GM21529 (cell line): ENCODE data around the gene EMD.
"Not testable (repeated sequence)": the region's sequence is repeated elsewhere in the genome, so short reads cannot be mapped to it uniquely, and the experiment has no call there.

Source experiments
- ATAC-seq: cut with Tn5 transposase; IDR thresholded peaks from one replicate; pipeline ENCODE4 v1.9.1; 2021; ENCODE audit not compliant: unreplicated experiment

The EMD gene

GRCh38 chrX:154371017-154371788 lies 7.9 kb upstream of the EMD start:
- ATAC-seq = peak; percentile 66

DNA sequence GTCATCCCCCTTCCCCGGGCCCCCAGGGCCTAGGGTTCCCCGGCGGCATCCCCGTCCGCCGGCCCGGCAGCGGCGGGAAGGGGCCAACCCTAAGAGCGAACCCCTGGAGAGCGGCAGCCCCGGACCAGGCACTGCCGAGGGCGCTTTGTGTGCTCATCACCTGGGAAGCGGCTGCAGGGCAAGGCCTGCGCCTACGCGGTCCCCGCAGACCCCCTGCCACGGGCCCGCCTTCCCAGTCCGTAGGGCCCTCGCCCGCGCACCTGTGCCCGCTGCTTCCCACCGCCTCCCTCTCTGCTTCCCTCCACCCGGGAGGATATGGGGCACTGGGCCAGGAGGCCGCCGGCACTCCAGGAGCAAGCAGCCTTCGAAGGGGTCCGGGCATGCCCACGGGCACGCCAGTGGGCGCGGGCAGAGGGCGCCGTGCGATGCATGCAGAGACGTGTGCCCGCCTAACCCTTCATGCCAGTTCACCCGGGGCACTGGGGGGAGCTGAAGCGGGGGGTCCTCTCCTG lies 7.2 kb upstream of the EMD start:
- no peak for ATAC-seq

GRCh38 chrX:154372612-154373022 lies 6.5 kb upstream of the EMD start:
- no peak for ATAC-seq

DNA sequence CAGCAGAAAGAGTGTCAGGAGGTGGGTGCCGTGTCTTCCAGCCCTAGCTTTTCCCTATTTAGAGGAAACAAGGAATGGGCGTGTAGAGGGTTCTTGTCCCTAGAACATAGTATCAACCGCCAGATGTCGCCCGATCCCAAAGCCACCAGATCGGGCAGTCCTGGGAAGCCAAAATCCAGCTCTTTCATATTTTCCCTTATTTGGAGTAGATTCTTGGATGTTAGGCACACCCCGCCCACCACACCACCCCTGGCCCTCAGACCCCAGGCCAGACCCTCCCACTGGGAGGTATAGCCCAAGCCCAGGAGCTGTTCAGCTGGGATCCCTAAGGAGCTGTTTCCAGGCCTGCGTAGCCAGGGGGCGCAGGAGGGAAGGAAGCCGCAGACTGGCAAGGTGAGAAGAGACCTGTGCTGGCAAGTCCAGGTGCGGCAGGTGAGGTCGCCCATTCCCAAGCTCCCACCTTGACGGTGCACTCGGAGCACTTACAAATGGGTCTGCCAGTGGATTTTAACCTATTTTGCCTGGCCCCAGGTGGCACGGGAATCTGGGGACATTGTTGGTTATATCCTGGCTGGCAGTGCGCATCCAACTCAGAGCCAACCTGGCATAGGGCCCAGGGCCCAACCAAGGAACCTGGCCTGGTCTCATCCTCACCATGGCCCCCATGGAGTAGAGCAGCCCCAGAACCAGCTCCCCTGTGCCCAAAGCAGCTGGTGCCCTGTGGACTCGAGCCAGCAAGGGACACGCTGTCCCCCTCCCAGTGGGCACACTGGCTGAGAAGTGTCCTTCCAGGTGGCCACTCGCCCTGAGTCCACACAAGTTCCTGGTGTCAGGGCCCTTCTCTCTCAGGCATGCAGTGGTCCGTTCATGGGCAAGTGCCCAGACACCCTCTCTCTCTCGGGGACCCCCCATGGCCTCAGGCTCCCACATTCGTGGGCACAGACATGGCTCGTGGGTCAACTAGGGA lies 5.5 kb upstream of the EMD start:
- ATAC-seq = no peak

DNA sequence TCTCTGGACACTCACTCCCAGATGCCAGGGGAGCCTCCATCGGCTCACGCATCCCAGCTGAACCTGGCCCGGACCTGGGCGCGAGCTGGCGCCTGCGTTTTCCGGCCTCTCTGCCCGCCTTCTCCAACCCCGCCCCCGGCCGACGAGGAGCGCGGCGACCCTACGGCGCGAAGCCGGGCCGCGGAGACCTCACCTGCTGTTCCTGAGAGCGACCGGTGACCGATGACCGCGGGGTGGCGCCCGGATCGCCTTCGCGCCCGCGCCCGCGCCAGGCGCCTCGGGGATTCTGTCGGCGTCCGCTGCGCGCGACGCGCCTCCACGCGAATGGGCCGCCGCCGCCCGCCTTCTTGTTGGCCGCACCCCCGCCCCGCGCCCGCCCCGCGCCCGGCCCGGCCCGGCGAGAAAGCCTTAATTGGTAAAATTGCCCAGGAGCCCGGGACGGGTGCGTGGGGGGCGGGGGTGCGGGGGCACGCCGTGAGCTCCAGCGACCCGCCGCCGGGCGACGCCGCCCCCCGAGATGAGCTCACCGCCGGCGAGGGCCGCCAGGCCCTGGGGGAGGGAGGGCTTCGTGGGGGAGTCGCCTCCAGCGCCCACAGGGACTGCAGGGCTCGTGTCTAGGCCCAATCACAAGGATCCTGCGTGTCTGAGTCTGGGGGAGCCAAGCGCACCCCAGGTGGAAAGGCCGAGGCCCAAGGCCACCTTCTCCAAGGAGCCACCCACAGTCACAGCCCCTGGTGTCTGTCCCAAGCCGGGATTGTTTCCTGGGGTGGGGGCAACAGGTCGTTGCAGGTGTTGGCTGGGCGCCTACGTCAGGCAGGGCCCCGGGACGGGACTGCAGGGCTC lies 4.6 kb upstream of the EMD start, which contains the start of gene FLNA:
TSS of gene FLNA (minus strand) at position 322 of the 843 bp plus-strand sequence. CDS start 3,389 bp downstream, outside the sequence.
- ATAC-seq = no peak

DNA sequence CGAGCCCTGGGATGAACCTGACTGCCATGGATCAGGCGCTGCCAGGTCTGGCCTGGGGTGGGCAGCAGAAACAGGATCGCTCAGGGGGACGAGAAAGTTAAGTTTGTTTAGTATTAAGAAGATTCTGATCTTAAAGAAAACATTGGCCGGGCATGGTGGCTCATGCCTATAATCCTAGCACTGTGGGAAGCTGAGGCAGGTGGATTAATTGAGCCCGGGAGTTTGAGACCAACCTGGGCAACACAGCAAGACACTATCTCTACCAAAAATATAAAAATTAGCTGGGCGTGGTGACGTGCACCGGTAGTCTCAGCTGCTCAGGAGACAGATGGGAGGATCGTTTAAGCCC lies 4.0 kb upstream of the EMD start:
- no peak for ATAC-seq

DNA sequence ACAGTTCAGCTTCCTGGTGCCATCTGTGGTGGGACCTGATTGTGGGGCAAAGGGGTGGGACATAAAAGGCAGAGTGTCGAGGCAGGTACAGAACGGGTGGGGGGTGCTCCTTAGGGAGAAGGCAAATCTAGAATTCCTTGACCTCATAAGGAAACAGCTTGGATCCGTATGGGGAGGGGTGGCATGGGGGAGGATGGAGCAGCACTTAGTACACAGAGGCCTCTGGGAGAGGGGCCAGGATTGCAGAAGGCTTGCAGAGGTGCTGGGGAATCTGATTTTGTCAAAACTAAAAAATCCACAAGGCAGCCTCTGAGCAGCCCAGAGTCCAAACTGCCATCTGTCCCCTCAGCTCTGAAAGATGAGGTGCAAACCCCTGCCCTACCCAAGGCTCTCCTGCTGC lies 2.3 kb upstream of the EMD start:
- ATAC-seq = no peak

DNA sequence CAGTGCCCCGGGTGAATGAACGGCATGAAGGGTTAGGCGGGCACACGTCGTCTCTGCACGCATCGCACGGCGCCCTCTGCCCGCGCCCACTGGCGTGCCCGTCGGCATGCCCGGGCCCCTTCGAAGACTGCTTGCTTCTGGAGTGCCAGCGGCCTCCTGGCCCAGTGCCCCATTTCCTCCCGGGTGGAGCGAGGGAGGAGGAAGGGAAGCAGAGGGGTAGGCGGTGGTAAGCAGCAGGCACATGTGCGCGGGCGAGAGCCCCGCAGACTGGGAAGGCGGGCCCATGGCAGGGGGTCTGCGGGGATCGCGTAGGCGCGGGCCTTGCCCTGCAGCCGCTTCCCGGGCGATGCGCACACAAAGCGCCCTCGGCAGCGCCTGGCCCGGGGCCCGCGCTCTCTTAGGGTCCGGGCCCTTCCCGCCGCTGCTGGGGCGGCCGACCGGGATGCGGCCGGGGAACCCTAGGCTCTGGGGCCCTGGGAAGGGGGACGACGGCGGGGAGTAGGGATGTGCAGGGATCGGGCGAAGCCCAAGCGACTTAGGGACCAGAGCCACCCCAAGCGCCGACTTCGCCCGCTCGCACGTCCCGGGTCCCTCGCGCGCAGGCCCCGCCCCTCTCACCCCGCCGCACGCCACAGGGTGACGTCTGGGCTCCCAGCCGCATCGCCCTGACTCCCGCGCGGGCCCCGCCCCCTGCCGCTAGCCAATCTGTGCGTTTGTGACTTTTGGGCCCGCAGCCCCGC lies 866 bp upstream of the EMD start:
- peak; percentile 2 for ATAC-seq

GRCh38 chrX:154379569-154379951 lies 465 bp downstream of the EMD start:
- ATAC-seq = no peak

DNA sequence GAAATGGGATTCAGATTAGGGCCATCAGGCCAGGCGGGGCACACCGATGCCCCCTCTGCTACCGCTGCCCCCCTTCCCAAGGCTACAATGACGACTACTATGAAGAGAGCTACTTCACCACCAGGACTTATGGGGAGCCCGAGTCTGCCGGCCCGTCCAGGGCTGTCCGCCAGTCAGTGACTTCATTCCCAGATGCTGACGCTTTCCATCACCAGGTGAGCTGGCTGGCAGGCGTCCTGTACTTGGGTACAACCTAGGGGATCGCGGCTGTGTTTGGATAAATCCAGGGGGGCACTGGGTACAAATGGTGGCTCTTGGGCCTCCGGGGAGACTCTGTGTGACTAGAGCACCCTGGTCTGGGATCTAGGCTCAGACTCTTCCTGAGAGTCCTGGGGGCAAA lies 1.1 kb downstream of the EMD start:
- no peak for ATAC-seq

GRCh38 chrX:154380787-154381186 lies 1.7 kb downstream of the EMD start:
- ATAC-seq = no peak

DNA sequence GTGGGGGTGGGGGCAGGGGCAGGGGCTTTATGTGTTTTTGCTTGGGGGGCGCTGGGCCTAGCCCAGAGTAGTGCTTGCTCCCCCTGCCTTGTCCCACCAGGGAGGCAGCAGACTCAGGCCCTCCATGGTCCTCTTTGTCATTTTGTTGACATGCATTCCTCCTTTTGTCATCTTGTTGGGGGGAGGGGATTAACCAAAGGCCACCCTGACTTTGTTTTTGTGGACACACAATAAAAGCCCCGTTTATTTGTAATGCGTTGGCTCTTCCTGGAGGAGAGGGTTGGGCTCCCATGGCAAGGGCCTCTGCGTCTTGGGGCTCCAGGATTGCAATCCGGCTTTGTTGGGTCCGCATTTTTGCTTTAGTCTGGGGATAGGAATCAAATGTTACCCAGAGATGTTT lies 2.2 kb downstream of the EMD start:
- ATAC-seq = no peak

DNA sequence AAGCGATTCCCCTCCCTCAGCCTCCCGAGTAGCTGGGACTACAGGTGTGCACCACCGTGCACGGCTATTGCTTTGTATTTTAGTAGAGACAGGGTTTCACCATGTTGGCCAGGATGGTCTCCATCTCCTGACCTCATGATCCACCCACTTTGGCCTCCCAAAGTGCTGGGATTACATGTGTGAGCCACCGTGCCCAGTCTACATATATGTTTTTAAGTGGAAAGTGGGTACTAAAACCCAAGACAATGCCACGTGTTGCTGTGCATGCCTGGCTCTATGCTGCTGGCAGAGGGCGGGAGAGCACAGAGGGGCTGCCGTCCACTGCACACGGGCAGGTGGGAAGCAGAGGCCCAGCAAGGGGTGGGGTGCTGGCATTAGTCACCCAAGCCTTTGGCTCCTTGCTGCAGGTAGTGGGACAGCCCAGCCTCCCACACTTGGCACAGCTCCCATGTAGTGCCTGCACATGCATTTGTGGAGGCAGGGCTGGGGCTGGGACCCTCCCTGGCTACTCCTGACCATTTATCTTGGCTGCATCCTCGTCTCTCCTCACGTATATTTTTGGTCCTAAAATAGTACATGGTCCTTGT lies 3.5 kb downstream of the EMD start:
- ATAC-seq = no peak

GRCh38 chrX:154383359-154384283 lies 4.5 kb downstream of the EMD start:
- no peak for ATAC-seq

DNA sequence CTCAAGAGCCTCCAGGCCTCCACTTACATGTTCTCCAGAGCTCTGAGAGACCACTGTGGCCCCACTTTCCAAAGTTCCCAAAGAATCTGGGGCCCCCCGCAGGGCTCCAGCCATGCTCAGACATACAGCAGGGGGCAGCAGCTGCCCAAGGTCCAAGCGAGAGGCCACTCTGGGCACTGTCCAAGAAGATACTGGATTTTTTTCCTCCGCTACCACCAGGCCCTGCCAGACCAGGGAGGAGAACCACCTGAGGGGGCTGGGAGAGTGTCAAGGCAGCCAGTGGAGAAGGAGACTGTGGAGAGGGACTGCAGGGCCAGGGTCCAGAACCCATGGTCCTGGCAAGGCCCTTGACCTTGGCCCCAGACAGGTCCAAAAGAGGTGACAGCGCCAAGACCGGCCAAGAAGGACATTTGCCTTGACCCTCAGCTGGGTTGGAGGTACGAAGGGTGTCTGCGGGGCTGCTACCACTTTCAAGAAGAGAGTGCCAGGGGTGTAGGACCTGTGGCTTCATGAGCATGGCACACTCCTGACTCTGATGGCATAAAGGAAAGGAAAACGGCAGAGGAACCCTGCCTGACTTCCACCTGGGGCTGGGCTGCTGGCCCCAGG lies 5.3 kb downstream of the EMD start:
- ATAC-seq = no peak

DNA sequence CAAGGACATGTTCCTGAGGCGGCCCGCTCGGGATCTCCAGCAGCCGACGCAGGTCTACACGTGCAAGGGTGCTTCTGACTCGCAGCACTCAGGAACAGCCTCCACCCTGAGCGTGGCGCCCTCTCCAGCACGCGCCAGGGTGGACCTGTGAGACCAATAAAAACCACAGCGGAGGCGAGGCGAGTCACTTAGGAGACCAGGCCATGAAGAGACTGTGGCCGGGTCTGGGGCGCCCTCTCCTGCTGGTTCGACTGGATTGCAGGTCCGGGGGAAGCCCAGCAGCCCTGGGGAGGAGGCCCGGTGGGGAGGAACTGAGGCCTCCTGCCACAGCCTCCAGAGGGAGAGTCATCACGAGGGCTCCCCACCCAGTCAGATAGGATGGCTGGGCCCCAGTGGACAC lies 9.0 kb downstream of the EMD start:
- peak; percentile 26 for ATAC-seq

DNA sequence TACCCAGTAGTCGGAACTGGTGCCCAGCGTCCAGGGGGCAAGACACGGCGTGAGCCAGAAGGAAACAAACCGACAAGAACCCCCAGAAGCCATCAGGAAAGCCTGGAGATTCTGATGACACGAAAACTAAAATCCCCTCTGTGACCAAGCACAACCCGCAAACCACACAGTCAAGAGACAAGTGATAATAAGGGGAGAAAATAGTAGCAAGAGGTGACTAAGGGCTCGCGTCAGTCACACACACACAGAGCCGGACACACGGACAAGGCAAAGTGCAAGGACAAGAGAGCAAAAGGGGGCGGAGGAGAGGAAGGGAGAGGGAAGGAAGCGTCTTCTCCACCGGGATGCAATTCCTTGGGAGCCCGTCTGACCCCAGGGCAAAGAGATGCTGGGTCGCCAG lies 9.6 kb downstream of the EMD start:
- ATAC-seq = not testable (repeated sequence)
